ENCODE results near the gene PTTG1. TPM values are rescaled to one million over a fixed set of nuclear protein-coding genes. Genes with fewer than 3 reads are reported as not detected.

The PTTG1 gene
- 26.1 TPM for polyA plus RNA-seq (2012; ENCODE audit: insufficient read length, low read depth)

- TF ChIP-seq FOXP2 (optimal IDR thresholded peaks at IDR 0.05; ENCODE audit: borderline replicate concordance, extremely low read depth, extremely low read length, insufficient read depth) (peak; percentile 40), SIN3A (IDR thresholded peaks at IDR 0.05; ENCODE audit: borderline replicate concordance, insufficient read depth, low read length) (peak; percentile 71; the same call in 1 of the 2 replicates), TAF1 (IDR thresholded peaks at IDR 0.05; ENCODE audit: borderline replicate concordance, insufficient read depth, low read length) (peak; percentile 85), POLR2AphosphoS5 (IDR thresholded peaks at IDR 0.05; ENCODE audit: low read depth, low read length) (peak; percentile 92), REST (IDR thresholded peaks at IDR 0.05; ENCODE audit: insufficient read depth in 1 of 2, low read depth in 2 of 2, low read length in 2 of 2) (no peak)
These were observed at the start of gene PTTG1 for GRCh38 chr5:160421625-160422258. TSS of gene PTTG1 (plus strand) at chr5:160421855. CDS start at chr5:160422313, 458 bp downstream.

- no peak for TF ChIP-seq REST (IDR thresholded peaks at IDR 0.05; ENCODE audit: insufficient read depth in 1 of 2, low read depth in 2 of 2, low read length in 2 of 2)
- no peak for TF ChIP-seq SIN3A (IDR thresholded peaks at IDR 0.05; ENCODE audit: borderline replicate concordance, insufficient read depth, low read length)
- TF ChIP-seq POLR2AphosphoS5 (IDR thresholded peaks at IDR 0.05; ENCODE audit: low read depth, low read length): no peak
- no peak for TF ChIP-seq TAF1 (IDR thresholded peaks at IDR 0.05; ENCODE audit: borderline replicate concordance, insufficient read depth, low read length)
- TF ChIP-seq FOXP2 (optimal IDR thresholded peaks at IDR 0.05; ENCODE audit: borderline replicate concordance, extremely low read depth, extremely low read length, insufficient read depth): no peak
These were observed 46.5 kb upstream of the PTTG1 start for GRCh38 chr5:160375166-160375565.

- TF ChIP-seq FOXP2 (optimal IDR thresholded peaks at IDR 0.05; ENCODE audit: borderline replicate concordance, extremely low read depth, extremely low read length, insufficient read depth) (no peak), POLR2AphosphoS5 (IDR thresholded peaks at IDR 0.05; ENCODE audit: low read depth, low read length) (no peak), TAF1 (IDR thresholded peaks at IDR 0.05; ENCODE audit: borderline replicate concordance, insufficient read depth, low read length) (no peak), SIN3A (IDR thresholded peaks at IDR 0.05; ENCODE audit: borderline replicate concordance, insufficient read depth, low read length) (no peak), REST (IDR thresholded peaks at IDR 0.05; ENCODE audit: insufficient read depth in 1 of 2, low read depth in 2 of 2, low read length in 2 of 2) (no peak)
These were observed 46.0 kb upstream of the PTTG1 start for GRCh38 chr5:160375701-160376100.

- TF ChIP-seq REST (IDR thresholded peaks at IDR 0.05; ENCODE audit: insufficient read depth in 1 of 2, low read depth in 2 of 2, low read length in 2 of 2): no peak
- TF ChIP-seq POLR2AphosphoS5 (IDR thresholded peaks at IDR 0.05; ENCODE audit: low read depth, low read length): no peak
- TF ChIP-seq FOXP2 (optimal IDR thresholded peaks at IDR 0.05; ENCODE audit: borderline replicate concordance, extremely low read depth, extremely low read length, insufficient read depth): no peak
- TF ChIP-seq SIN3A (IDR thresholded peaks at IDR 0.05; ENCODE audit: borderline replicate concordance, insufficient read depth, low read length): no peak
- no peak for TF ChIP-seq TAF1 (IDR thresholded peaks at IDR 0.05; ENCODE audit: borderline replicate concordance, insufficient read depth, low read length)
These were observed 45.2 kb upstream of the PTTG1 start for GRCh38 chr5:160376416-160376815.

All from PFSK-1 (cell line).